GM18520 (cell line): ENCODE results near the gene CYP27B1.
A peak's percentile ranks its signal among the peaks of the same experiment; 100 is the strongest.

Experiments
- ATAC-seq: cut with Tn5 transposase; IDR thresholded peaks from one replicate; pipeline ENCODE4 v1.9.1; 2021; ENCODE audit not compliant: unreplicated experiment

CYP27B1 gene

GRCh38 chr12:57751788-57752667 is 14.8 kb downstream of the CYP27B1 start, which contains the start of gene CDK4:
CDK4 (minus strand) TSS chr12:57752310; CDS start chr12:57751717, 593 bp downstream.
- ATAC-seq: peak; percentile 65

GRCh38 chr12:57751432-57751787 is 15.5 kb downstream of the CYP27B1 start:
- ATAC-seq: no peak

GRCh38 chr12:57750561-57751431 is 16.1 kb downstream of the CYP27B1 start:
- no peak for ATAC-seq

- ATAC-seq: no peak
These were observed 17.8 kb downstream of the CYP27B1 start for GRCh38 chr12:57749061-57749460.

- no peak for ATAC-seq
These were observed 20.9 kb downstream of the CYP27B1 start for GRCh38 chr12:57746025-57746424.

- ATAC-seq: no peak
These were observed 21.4 kb downstream of the CYP27B1 start for GRCh38 chr12:57745485-57745881.

- ATAC-seq: peak; percentile 70
These were observed 21.9 kb downstream of the CYP27B1 start, which contains the start of gene TSPAN31 for GRCh38 chr12:57744777-57745484. TSPAN31 (plus strand) TSS chr12:57745039; CDS start chr12:57745155, 116 bp downstream.

- ATAC-seq: peak; percentile 19
These were observed 22.6 kb downstream of the CYP27B1 start for GRCh38 chr12:57744194-57744776.

- ATAC-seq: no peak
These were observed 23.1 kb downstream of the CYP27B1 start for GRCh38 chr12:57743769-57744168.

- ATAC-seq: peak; percentile 37
These were observed 24.8 kb downstream of the CYP27B1 start for GRCh38 chr12:57741844-57742738.

GRCh38 chr12:57741413-57741789 is 25.5 kb downstream of the CYP27B1 start:
- ATAC-seq: no peak

GRCh38 chr12:57740656-57741412 is 26.0 kb downstream of the CYP27B1 start:
- ATAC-seq: peak; percentile 40

- no peak for ATAC-seq
These were observed 26.9 kb downstream of the CYP27B1 start for GRCh38 chr12:57739914-57740538.

GRCh38 chr12:57739387-57739786 is 27.5 kb downstream of the CYP27B1 start:
- no peak for ATAC-seq

GRCh38 chr12:57738661-57739237 is 28.1 kb downstream of the CYP27B1 start, which contains the start of gene AGAP2:
AGAP2 (minus strand) TSS chr12:57738742; CDS start chr12:57738246, 496 bp downstream.
- ATAC-seq: no peak

GRCh38 chr12:57737467-57738460 is 29.1 kb downstream of the CYP27B1 start:
- no peak for ATAC-seq
